ENCODE data around the gene CDCP1.
A peak's percentile ranks its signal among the peaks of the same experiment; 100 is the strongest.
"Not testable (repeated sequence)": the region's sequence is repeated elsewhere in the genome, so short reads cannot be mapped to it uniquely, and the experiment has no call there.

CDCP1 gene

GRCh38 chr3:45059132-45059531, 87.0 kb downstream of the CDCP1 start:
- no peak for DNase-seq (ENCODE audit: extremely low read depth, low read depth)
- no peak for TF ChIP-seq CTCF (IDR thresholded peaks at IDR 0.05; ENCODE audit: low read depth, low read length)

GRCh38 chr3:45057557-45057956, 88.6 kb downstream of the CDCP1 start:
- no peak for TF ChIP-seq CTCF (IDR thresholded peaks at IDR 0.05; ENCODE audit: low read depth, low read length)
- DNase-seq (ENCODE audit: extremely low read depth, low read depth) = no peak

GRCh38 chr3:45056608-45057301, 89.4 kb downstream of the CDCP1 start:
- TF ChIP-seq CTCF (IDR thresholded peaks at IDR 0.05; ENCODE audit: low read depth, low read length) = no peak
- DNase-seq (ENCODE audit: extremely low read depth, low read depth) = no peak

- DNase-seq (ENCODE audit: extremely low read depth, low read depth) = no peak
- TF ChIP-seq CTCF (IDR thresholded peaks at IDR 0.05; ENCODE audit: low read depth, low read length) = peak; percentile 12
Measured at GRCh38 chr3:45055411-45056143, 90.6 kb downstream of the CDCP1 start.

- DNase-seq (ENCODE audit: extremely low read depth, low read depth) = peak; percentile 43
- TF ChIP-seq CTCF (IDR thresholded peaks at IDR 0.05; ENCODE audit: low read depth, low read length) = no peak
Measured at GRCh38 chr3:45055032-45055410, 91.2 kb downstream of the CDCP1 start.

GRCh38 chr3:45054196-45054857, 91.9 kb downstream of the CDCP1 start:
- DNase-seq (ENCODE audit: extremely low read depth, low read depth) = peak; percentile 82
- no peak for TF ChIP-seq CTCF (IDR thresholded peaks at IDR 0.05; ENCODE audit: low read depth, low read length)

- DNase-seq (ENCODE audit: extremely low read depth, low read depth) = not testable (repeated sequence)
Measured at GRCh38 chr3:45053805-45054195, 92.4 kb downstream of the CDCP1 start.

All from AG09319 (cell line).